Measurements from ENCODE around the gene NOS1AP. TPM values are rescaled to one million over a fixed set of nuclear protein-coding genes. Genes with fewer than 3 reads are reported as not detected.
A peak's percentile ranks its signal among the peaks of the same experiment; 100 is the strongest.

NOS1AP gene
- total and polyA plus RNA-seq, 8 donors, result 2.2 to 6.2 (median 3.3) TPM

DNA sequence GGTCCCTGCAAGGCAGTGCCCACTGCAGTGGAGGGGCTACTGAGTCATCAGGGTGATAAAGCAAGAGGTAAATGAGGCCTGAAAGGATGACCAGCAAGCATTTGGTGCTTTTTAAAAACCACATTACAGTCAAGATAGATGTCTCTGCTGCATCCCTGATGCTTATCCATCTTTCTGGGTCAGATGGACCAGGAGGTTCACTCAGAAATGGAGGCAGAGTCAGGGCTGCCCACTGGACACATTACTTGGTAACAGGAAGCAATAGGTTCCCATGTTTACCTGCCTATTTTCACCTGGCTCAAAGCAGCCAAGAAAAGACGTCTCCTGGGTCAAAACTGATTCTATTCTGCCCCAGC lies 303.6 kb downstream of the NOS1AP start:
- TF ChIP-seq, protein P1, sequence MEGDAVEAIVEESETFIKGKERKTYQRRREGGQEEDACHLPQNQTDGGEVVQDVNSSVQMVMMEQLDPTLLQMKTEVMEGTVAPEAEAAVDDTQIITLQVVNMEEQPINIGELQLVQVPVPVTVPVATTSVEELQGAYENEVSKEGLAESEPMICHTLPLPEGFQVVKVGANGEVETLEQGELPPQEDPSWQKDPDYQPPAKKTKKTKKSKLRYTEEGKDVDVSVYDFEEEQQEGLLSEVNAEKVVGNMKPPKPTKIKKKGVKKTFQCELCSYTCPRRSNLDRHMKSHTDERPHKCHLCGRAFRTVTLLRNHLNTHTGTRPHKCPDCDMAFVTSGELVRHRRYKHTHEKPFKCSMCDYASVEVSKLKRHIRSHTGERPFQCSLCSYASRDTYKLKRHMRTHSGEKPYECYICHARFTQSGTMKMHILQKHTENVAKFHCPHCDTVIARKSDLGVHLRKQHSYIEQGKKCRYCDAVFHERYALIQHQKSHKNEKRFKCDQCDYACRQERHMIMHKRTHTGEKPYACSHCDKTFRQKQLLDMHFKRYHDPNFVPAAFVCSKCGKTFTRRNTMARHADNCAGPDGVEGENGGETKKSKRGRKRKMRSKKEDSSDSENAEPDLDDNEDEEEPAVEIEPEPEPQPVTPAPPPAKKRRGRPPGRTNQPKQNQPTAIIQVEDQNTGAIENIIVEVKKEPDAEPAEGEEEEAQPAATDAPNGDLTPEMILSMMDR (IDR thresholded peaks at IDR 0.05), result no peak
- DNase-seq (no peak), ATAC-seq (no peak)
- Histone ChIP-seq H3K27me3 (no peaks in the 10 kb centered on the region), H3K27ac (peak overlapping the region in 1 of 2 donors; percentile 33), H3K9me3 (no peaks in the 10 kb centered on the region), H3K36me3 (no peaks in the 10 kb centered on the region), H3K4me1 (no peaks in the 10 kb centered on the region), H3K4me3 (no peak overlapping the region)
- intact Hi-C loops (cut with DNase I), result no loop called here

DNA sequence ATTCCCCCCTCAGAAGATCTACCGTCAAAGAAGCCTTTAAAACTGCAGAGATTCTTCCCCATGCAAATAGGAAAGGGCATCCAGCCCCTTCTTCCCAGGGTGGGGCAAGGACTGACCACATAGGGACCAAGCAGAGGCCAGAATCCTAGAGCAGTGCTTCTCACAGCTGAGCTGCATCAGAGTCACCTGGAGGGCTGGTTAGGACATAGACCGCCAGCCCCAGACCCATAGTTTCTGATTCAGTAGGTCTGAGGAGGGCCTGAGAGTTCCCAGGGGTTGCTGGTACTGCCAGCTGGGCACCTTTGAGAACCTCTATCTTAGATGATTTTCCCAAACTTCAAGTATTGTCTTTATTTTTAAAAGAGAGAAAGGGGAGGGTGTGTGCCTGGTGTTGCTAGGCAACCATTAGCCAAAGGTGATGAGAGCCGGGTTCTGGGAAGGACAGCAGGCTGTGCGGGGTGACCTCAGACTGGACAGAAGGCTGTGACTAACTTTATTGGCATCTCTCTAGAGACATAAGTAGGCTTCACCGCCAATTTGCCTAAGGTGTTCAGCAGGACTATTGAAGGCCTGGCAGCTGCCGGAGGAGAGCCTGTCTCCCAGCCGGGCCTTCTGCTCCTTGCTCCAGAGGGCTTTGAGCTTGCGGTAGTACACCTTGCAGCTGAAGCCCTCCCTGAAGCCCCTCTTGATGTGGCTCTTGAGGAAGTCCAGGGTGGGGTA lies 304.2 kb downstream of the NOS1AP start:
- H3K4me1 ChIP-seq, result no peaks in the 10 kb centered on the region
- TF ChIP-seq, protein P1 (IDR thresholded peaks at IDR 0.05), result no peak
- intact Hi-C loops (cut with DNase I), result no loop called here
- H3K9me3 ChIP-seq, result no peaks in the 10 kb centered on the region
- H3K4me3 ChIP-seq, result no peak overlapping the region
- H3K27me3 ChIP-seq, result no peaks in the 10 kb centered on the region
- peak; percentile 96 for ATAC-seq
- H3K27ac ChIP-seq, result peak overlapping the region in 1 of 2 donors; percentile 33
- no peaks in the 10 kb centered on the region for H3K36me3 ChIP-seq
- peak in 1 of 4 donors; percentile 71 for DNase-seq

DNA sequence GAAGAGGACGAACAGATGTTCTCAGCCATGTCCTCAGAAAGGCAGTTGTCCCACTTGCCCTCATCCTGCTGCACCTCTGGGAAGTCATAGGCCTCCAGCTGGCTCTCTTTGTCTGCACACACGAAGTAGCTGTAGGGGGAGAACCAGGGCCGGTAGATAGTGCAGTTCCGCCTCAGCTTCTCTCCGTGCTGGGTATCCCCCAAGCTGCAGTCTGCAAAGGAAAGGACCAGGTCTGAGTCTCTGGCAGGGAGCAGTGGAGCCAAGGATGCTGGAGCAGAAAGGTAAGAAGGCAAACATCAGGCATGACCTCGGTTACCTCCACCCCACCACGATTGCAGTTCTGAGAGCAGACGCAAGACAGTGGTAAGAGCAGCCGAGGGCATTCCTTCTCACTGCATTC lies 304.9 kb downstream of the NOS1AP start:
- H3K27me3 ChIP-seq, result no peaks in the 10 kb centered on the region
- no peaks in the 10 kb centered on the region for H3K4me1 ChIP-seq
- ATAC-seq (no peak), DNase-seq (no peak)
- TF ChIP-seq, protein P1 (IDR thresholded peaks at IDR 0.05), result no peak
- H3K27ac ChIP-seq, result no peak overlapping the region
- no peak overlapping the region for H3K4me3 ChIP-seq
- no peaks in the 10 kb centered on the region for H3K9me3 ChIP-seq
- intact Hi-C loops (cut with DNase I), result no loop called here
- H3K36me3 ChIP-seq, result no peaks in the 10 kb centered on the region

DNA sequence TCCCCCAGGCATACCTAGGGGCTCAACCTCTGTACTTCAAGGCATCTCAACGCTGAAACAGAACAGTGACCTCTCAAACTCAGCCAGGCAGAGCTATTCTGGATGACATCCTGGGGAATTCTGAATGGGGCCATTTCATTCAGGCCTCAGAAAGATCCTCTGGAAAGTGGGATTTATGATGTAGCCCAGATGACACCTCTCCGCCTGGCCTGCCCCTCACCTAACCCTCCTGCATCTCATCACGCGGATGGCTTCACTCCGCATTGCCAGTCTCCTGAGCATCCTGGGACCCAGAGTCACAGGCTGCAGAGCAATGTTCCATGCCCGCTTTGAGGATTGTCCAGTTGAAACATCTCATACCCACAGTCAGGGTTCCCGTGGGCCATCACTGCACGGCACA lies 306.0 kb downstream of the NOS1AP start:
- no peaks in the 10 kb centered on the region for H3K4me1 ChIP-seq
- DNase-seq, result no peak
- no peak overlapping the region for H3K4me3 ChIP-seq
- no peaks in the 10 kb centered on the region for H3K36me3 ChIP-seq
- TF ChIP-seq, protein P1 (IDR thresholded peaks at IDR 0.05), result no peak
- intact Hi-C loops (cut with DNase I), result no loop called here
- ATAC-seq, result no peak
- H3K27ac ChIP-seq, result no peak overlapping the region
- no peaks in the 10 kb centered on the region for H3K9me3 ChIP-seq
- no peaks in the 10 kb centered on the region for H3K27me3 ChIP-seq

DNA sequence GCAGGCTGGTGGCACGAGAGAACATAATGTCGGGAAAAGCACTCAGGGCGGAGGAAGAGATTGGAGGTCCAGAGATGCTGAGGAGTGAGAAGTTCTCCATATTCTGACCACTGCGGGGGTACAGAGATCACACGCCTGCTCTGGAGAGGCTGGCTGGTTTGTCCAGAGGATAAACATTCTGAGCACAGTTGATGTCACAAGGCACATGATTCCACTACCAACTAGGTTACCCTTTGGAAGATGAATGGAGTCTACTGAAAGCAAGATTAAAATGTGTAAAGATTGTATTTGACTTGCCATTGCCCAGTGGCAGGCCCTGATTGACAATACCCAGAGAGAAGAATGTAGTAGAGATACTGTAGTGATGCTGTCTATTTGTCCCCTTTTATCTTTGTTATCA lies 307.2 kb downstream of the NOS1AP start, which contains the start of gene SPATA46:
SPATA46 (minus strand) TSS at position 164 of the 400 bp plus-strand sequence; CDS start at position 100, 64 bp downstream.
- Histone ChIP-seq H3K9me3 (no peaks in the 10 kb centered on the region), H3K27me3 (no peaks in the 10 kb centered on the region), H3K4me1 (no peaks in the 10 kb centered on the region), H3K36me3 (no peaks in the 10 kb centered on the region), H3K27ac (no peak within 1 kb of the TSS), H3K4me3 (no peak within 1 kb of the TSS)
- TF ChIP-seq, protein P1 (IDR thresholded peaks at IDR 0.05), result no peak
- intact Hi-C loops (cut with DNase I), result no loop called here
- DNase-seq (no peak), ATAC-seq (no peak)
